GM18867 (cell line): ENCODE results near the gene VTA1.
"Not testable (repeated sequence)": the region's sequence is repeated elsewhere in the genome, so short reads cannot be mapped to it uniquely, and the experiment has no call there.

ENCODE experiments used
- ATAC-seq: cut with Tn5 transposase; IDR thresholded peaks from one replicate; pipeline ENCODE4 v1.9.1; 2021; ENCODE audit warnings: mild to moderate bottlenecking, moderate library complexity; ENCODE audit not compliant: unreplicated experiment

The VTA1 gene

DNA sequence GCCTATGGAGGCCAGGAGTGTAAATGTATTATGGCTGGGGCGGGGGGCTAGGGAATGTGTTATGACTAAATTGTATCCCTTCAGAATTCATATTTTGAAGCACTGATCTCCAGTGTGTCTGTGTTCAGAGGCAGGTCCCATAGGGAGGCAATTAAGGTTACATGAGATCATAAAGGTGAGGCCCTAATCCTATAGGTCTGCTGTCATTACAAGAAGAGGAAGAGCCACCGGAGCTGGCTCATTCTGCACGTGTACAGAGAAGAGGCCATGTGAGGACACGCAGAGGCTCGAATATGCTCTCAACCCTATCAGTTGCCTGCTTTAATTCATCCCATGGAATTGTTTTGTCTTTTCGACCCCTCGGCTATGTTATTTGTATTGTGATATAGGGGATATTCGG is 76.9 kb downstream of the VTA1 start:
- ATAC-seq: no peak

DNA sequence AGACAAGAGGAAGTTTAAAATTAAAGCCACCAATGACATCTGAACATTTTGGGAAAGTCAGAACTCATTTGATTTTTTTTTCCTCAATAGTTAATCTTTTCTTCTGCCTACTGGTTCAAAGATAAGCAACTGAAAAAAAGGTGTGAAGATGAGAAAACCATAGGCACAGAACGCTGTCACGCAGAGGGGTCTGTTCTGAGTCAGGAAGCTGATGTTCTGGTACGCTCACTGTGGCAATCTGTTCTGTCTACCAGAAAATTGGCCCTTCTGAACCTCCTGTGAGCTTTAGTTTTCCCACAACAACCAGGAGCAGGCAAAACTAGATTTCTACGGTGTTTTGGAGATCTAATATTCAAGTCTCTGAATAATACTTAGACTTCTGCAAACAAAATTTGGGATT is 78.1 kb downstream of the VTA1 start:
- no peak for ATAC-seq

DNA sequence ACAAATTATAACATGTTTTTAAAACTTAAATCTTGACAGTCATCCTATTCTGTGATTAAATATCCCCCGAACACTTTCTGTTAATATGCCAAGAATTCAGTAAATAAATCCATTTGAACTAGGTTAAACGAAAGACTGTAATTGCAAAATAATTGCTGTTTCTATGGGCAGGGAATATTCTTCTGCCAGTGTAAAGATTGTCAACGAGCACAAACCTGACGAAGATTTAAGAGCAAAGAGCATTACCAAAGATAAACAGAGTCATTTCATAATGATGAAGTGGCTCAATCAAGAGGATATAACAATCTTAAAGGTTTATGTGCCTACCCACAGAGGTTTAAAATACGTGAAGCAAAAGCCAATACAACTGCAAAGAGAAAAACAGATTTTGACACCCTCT is 78.5 kb downstream of the VTA1 start:
- no peak for ATAC-seq

DNA sequence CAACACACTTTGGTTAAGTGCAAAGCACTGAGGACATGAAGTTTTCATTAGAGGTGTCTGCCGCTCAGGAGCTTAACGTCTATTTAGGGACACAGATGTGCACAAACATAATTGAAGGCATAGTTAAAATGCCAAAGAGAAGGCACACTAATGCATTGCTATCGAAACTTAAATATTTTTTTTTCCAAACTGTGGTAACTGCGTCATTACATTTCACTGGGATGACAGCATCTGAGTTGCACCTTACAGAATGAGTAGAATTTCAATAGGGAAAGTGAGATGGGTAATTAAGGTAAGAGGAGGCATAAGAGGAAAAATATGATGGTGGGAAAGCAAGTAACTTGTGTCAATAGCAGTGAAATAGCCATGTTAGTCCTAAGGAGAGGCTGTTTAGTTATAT is 79.7 kb downstream of the VTA1 start:
- no peak for ATAC-seq

DNA sequence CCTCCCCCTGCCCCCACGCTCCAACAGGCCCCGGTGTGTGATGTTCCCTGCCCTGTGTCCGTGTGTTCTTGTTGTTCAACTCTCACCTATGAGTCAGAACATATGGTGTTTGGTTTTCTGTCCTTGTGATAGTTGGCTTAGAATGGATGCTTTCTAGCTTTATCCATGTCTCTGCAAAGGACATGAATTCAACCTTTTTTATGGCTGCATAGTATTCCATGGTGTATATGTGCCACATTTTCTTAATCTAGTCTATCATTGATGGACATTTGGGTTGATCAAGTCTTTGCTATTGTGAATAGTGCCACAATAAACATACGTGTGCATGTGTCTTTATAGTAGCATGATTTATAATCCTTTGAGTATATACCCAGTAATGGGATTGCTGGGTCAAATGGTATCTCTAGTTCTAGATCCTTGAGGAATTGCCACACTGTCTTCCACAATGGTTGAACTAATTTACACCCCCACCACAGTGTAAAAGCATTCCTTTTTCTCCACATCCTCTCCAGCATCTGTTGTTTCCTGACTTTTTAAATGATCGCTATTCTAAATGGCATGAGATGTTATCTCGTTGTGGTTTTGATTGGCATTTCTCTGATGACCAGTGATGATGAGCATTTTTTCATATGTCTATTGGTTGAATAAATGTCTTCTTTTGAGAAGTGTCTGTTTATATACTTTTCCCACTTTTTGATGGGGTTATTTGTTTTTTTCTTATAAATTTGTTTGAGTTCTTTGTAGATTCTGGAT is 82.6 kb downstream of the VTA1 start:
- not testable (repeated sequence) for ATAC-seq

DNA sequence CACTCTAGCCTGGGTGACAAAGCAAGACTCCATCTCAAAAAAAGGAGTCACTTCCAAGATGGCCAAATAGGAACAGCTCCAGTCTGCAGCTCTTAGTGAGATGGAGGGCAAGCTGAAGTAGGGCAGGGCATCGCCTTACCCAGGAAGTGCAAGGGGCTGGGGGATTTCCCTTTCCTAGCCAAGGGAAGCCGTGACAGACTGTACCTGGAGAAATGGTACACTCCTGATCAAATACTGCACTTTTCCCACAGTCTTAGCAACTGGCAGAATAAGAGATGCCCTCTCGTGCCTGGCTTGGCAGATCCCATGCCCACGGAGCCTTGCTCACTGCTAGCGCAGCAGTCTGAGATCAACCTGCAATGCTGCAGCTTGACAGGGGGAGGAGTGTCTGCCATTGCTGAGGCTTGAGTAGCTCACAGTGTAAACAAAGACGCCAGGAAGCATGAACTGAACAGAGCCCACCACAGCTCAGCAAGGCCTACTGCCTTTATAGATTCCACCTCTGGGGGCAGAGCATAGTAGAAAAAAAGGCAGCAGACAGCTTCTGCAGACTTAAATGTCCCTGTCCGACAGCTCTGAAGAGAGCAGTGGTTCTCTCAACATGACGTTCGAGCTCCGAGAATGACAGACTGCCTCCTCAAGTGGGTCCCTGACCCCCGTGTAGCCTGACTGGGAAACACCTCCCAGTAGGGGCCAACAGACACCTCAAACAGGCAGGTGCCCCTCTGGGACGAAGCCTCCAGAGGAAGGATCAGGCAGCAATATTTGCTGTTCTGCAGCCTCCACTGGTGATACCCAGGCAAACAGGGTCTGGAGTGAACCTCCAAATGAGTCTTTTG is 85.4 kb downstream of the VTA1 start:
- ATAC-seq: not testable (repeated sequence)

DNA sequence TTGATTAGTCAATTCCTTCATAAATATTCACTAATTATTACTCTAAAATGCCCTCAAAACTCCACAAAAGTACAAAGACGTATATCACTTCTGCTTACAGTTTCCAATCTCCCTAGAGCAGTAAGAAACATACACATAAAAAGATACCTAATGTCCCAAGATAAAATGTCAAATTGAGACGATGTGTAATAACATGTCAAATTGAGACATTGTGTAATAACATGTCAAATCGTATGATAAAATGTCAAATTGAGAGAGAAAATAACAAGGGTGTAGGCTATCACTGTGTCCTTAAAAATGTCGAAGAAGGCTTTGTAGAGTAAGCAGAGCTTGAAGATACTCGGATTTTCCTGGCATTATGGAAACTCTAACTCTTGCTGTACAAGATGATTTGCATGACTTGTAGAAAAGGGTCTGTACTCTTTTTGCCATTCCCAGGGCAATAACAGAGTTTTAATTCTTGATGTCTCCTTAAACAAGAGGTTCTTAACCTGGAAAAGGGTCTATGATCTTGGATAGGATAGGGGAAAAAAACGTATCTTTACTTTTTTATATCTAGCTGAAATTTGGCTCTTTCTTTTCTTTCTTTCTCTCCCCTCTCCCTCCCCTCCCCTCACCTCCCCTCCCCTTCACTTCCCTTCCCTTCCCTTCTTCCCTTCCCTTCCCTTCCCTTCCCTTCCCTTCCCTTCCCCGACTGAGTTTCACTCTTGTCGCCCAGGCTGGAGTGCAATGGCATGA is 87.1 kb downstream of the VTA1 start:
- ATAC-seq: no peak

DNA sequence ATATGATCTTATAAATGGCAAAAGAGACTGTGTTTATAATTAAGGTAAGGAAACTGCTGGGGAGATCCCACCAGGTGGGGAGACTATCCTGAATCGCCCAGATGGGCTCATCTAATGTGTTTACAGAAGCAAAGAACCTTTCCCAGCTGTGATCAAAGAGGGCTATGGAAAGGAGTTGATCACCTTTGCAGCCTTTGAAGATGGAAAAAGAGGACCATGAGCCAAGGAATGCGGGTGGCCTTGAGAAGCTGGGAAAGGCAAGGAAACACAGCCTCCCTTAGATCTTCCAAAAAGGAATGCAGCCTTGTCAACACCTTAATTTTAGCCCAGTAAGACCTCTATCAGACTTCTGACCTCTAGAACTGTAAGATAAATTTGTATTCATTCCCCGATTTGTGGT is 88.2 kb downstream of the VTA1 start:
- no peak for ATAC-seq

DNA sequence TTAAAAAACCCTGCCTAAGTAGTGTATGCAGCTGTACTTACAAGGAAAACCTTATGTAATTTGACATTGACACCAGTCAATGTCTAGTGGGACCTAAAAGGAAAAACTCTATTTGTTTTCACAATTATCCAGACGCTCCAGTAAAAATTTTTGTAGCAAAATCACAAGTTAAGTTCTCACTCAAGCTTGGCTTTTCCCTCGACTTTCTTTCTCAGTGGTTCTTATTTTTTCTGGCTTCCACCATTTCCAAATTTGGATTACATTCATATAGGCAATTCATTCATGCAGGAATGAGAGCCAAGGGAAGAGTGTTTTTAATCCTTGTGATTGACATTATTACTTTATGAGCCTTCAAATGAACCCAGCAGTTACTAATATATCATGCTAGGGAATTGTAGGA is 88.7 kb downstream of the VTA1 start:
- ATAC-seq: no peak

DNA sequence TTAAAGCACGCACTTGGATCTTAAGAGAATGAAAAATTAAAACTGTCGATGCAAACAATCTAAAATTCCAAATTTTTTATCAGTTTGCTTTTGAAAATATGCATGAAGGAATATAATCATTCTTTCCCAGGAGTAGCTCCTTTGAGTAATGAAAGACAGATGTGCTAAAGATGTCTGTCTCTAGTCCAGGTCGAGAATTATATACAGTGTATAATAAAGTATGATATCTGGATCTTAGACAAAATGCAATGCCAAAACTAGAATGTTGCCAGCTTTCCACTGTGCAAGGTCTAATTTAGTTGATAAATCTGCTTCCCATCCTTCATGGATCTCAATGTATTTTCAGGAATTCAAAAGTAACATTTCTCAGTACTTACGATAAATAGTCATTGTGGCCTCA is 89.6 kb downstream of the VTA1 start:
- ATAC-seq: no peak

DNA sequence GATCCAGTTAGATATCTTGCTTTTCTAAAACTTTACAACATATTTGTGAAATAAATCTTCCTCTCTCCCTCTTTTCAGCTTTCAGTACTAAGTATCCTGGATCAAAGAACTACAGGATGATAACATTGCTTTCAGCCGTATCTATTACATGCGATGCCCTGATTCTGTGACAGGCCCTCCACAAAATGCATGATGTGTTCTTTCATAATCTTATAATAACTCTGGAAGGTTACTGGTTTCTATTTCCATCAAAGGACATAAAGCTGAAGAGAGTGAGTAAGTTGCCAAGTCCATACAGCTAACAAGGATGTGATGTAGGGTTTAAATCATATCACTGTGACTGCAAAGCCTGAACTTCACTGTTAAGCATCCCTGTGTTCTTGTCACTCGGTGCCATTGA is 91.8 kb downstream of the VTA1 start:
- no peak for ATAC-seq

DNA sequence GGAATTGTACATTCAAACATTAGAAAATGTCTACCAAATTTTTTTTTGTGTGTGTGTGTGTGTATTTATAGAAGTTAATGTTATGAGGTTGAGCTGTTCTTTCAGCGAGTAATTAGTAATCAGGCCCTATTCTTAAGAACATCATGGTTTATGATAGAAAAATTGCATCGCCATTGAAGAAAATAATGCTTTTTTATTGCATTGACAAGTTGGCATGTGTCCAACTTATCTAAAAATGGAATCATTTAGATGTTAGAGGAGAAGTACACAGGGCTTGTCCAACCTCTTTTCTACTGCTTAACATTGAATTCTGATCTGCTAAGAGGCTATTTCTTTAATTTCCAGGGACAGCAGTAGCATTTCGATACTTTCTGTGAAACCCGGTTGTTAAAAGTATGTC is 93.1 kb downstream of the VTA1 start:
- ATAC-seq: no peak

DNA sequence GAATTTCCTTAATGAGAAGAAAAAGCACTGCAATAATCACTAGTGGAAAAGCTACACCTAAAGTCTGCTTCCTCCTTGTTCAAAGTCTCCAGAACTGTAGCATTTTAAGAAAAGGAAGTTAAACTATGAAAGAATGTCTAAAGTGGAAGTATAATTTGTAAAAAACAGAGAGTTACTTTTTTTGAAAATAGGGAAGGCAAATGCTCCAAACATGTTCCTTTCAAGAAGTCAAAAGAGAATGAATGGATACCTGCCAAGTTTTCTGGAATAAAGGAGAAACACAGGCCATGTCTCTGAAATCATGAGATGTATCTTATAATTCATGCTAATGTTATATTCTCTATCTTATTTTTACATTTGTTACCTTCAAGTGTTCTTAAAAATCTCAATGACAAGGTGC is 94.0 kb downstream of the VTA1 start:
- ATAC-seq: no peak

DNA sequence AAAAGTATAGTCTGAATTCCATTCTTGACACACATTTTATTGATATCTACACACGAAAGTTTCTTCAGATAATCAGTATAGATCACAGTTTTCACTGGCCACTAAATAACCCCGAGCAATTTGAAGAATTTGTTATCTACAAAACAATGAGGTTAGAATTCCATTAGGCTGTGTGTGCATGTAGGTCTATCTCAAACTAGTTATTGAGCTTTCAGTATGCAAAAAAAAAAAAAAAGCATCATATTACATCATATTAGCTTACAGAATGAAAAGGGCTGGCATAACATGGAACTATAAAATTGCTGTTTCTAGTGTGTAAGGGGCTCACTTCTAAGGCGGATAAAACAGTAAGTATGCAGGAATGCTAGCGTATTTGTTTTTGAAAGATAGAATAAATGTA is 95.2 kb downstream of the VTA1 start:
- ATAC-seq: no peak

DNA sequence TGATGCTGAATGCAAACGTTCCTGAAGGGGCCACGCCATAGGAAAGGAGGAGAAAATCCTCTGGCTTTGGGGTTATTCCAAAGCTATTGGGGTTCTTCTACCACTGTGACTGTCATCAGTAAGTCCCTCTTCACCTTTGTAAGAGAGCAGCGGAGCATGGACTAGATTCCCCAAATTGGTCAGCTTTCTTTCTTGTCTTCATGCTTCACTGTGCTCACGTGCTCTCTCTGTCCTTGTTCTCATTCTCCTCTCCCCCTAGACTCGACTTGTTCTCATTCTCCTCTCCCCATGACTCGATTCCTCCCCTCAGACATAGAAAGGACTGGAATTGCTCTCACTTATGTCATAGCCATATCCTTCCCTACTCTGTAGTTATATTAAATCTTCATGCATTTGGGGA is 99.9 kb downstream of the VTA1 start:
- ATAC-seq: peak; percentile 61

DNA sequence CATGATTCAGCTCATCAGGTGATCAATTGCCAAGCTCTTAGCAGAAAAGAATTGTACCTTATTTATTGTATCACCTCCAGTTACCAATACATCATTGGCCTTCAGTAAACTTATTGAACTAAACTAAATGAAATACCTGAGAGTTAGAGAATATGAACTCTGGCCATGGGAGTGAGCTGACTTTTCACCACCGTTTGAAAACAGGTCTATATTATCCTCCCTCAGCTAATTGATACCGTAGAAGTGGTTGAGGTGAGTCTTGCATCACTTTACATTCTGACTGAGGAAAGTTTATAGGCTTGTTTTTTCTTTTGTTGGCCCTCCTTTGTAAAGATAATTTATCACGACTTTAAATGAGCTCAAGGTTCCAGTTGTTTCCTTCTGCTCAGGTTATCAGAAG is 102.2 kb downstream of the VTA1 start:
- ATAC-seq: no peak

DNA sequence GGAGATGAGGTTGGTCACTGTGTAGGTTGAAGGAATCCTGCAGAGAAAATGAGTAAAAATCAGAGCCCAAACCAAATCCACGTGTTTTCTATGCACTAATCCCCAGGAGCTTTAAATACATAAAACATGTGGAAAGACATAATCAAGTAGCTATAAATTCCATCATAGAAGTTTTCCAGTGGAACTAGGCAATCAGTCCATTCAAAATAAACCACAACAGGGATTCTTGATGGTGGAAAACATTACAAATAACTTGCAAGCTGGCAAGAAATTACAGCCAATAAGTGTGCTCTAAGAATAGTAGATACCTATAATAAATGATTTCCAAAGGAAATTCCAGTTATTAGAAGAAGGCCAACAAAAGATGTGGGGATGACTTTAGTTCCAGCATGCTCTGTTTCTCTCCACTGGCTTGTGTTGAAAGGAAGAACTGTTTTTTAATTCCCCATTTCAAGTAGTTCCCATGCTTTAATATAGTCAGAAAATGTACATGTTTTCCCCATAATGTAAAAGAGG is 104.9 kb downstream of the VTA1 start:
- ATAC-seq: no peak

DNA sequence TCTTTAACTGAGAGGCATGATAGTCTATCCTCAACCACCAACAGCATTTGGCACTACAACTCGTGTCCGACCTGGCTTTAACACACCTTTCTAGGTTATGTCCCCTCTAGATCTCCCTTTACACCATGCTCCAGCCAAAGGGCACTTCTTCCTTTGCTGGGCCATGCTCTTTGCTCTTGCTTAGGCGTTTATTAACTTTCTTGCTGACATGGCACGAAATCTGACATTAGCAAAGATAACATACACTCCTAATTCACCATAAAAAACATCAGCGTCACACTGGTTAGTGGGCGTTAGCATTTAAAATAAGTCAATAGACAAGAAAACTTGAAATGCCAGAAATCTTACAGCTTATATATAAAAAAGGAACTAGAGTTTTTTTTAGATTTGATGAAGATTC is 107.5 kb downstream of the VTA1 start:
- ATAC-seq: no peak

DNA sequence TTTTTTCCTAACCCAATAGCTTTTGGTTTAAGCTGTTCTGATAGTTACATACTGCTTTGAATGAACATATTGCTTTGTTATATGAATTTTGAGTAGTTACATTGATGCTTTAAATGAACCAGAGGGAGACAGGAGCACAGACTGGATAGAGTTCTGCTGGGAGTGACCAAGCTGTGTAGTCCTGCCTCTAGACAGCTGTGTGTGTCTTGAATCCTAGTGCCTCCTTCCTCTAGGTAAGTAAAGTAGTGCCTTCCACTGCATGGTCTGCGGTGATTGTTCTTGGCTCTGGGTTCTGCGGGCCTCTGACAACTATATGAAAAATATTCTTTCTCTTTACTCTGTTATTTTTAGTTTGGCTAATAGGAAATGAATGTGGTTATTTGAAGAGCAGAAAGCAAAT is 108.7 kb downstream of the VTA1 start:
- no peak for ATAC-seq

DNA sequence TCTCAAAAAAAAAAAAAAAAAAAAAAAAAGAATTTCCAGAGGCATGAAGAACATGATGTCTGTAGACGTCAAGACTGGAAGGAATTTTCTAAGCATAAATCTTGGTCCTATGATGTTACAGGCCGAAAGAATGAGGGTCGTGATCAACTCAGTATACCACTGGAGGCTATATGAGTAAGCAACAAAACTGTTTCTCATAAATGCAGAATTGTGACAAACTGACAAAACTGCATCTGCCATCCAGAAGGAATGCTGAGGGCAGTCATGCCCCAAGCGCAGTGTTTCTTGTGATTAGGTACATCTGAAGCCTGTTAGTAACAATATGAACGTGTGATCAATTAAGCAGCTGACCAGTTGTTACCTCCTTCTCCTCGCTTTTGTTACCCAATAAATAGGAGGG is 111.2 kb downstream of the VTA1 start:
- no peak for ATAC-seq

DNA sequence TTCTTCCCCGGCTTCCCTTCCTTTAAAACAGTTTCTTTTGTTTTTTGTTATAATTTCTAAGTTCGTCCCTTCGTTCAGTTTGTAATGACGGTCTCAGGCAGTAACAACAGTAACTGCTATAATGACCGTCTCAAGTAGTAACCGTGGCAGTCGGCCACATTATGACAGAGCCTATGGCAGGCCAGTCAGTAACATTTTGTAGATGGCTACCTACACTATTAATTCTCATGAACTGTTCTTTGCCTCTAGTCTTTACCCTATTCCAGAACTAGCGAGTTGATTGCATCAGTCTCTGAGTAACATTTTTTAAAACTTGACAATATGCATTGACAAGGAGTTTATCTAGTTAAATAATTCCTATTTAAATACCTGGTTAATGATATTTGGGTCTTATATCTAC is 111.7 kb downstream of the VTA1 start:
- ATAC-seq: no peak

DNA sequence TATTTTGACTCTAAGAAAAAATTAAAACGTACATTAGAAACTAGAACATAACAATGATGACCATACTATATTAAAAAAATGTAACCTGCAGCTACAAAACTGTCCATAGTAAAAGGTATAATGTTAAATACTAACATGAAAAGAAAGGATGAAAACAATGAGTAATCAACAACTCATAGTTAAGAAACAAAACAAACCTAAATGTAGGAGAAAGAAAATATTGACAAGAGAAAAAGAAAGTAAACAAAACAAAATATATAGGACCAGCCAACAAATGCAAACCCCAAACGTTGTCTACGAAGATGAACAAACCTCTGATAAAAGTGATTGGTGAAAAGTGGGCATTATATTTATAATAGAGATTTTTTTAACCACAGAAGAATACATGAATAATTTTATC is 113.7 kb downstream of the VTA1 start:
- no peak for ATAC-seq
